GM18951 (cell line): ENCODE measurements around the gene METTL1.

Experiments
- POLR2A ChIP-seq: IDR thresholded peaks from 4 replicates; pipeline ENCODE4 v1.6.1; 2011; ENCODE audit warnings: mild to moderate bottlenecking; ENCODE audit not compliant: insufficient read length, insufficient read depth; ENCODE audit errors: extremely low read depth
- in situ Hi-C: fragments of 300-500 bp; cut with MboI; formaldehyde crosslinking; loops from one replicate; pipeline ENCODE4 v1.12.0; 2022; ENCODE audit warnings: low sequenced_read_pairs, mixed read lengths, inconsistent platforms; ENCODE audit not compliant: unreplicated experiment

METTL1 gene

GRCh38 chr12:57760347-57760982, 11.4 kb downstream of the METTL1 start:
- in situ Hi-C loops = no loop called here
- no peak for TF ChIP-seq POLR2A

GRCh38 chr12:57759360-57759980, 12.4 kb downstream of the METTL1 start:
- no peak for TF ChIP-seq POLR2A
- in situ Hi-C loops = no loop called here

GRCh38 chr12:57758552-57759359, 13.1 kb downstream of the METTL1 start:
- in situ Hi-C loops = no loop called here

DNA sequence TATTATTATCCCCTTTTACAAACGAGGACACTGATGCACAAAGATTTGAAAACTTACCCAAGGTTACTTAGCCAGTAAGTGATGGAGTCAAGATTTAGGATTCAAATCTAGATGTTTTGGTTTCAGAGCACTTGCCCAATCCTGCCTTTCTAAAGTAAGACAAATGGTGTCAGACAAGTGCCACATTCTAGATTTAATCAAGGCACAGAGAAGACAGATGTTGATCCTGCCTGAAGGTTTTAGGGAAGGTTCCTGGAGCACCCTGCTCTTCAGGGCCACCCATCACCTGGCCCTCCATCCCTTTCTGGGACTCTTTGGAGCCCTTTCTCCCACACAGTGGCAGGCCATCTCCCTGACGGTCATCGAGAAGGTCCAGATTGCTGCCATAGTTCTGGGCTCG, 14.1 kb downstream of the METTL1 start:
- in situ Hi-C loops = no loop called here
- TF ChIP-seq POLR2A = no peak

More at GRCh38 chr12:57758552-57759359, 13.1 kb downstream of the METTL1 start:
- TF ChIP-seq POLR2A = no peak

- in situ Hi-C loops = no loop called here
- no peak for TF ChIP-seq POLR2A
These were observed 15.2 kb downstream of the METTL1 start for GRCh38 chr12:57756406-57757341.

- TF ChIP-seq POLR2A = no peak
- in situ Hi-C loops = no loop called here
These were observed 16.2 kb downstream of the METTL1 start for GRCh38 chr12:57755454-57756372.

DNA sequence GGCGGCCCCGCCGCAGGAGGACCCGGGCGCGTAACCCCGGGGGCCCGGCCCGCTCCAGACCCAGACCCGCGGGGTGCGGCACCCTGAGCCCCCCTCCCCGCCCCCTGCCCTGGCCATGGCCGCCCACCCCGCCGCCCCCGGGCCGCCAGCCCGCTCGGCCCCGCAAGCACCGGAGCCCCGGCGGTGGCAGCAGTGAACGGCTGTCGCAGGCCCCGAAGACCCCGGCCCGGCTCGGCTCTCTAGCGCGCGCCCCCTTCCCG, 16.8 kb downstream of the METTL1 start:
- in situ Hi-C loops = no loop called here

GRCh38 chr12:57754411-57755193, 17.3 kb downstream of the METTL1 start, which contains the start of gene MARCHF9:
TSS of gene MARCHF9 (plus strand) at chr12:57755103. CDS start at chr12:57755529, 426 bp downstream.
- no peak for TF ChIP-seq POLR2A
- in situ Hi-C loops = no loop called here

More for the DNA sequence above, 16.8 kb downstream of the METTL1 start:
- no peak for TF ChIP-seq POLR2A

DNA sequence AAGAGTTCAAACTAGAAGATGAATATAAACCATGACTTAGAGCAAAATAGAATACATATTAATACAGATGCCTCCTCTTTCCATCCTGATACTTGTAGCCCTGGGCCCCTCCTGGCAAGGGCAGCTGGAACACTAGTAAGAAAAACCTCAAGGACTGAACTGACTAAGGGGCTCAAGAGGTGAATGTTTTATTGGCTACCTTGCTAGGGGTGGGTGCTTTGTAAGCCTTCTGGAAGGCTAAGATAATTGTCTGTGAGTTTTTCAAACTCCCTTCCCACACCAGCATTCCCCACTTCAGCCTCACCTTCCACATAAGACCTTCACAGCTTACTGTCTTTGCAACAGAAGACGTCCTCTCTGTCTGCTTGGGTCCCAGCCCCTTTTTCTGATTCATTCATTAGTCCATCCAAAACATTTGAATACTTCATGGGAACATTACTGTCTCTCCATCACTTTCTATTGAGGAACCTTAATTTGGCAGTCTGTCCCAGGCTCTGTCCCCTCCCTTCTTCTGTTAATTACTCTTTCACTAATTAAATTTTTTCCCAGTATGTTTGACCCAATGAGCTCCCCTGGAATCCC, 18.1 kb downstream of the METTL1 start:
- TF ChIP-seq POLR2A = no peak
- in situ Hi-C loops = no loop called here

GRCh38 chr12:57752668-57753000, 19.3 kb downstream of the METTL1 start:
- in situ Hi-C loops = no loop called here

More at GRCh38 chr12:57752668-57753000, 19.3 kb downstream of the METTL1 start:
- no peak for TF ChIP-seq POLR2A
